Stimulated activated CD4-positive, alpha-beta T cell treated with anti-CD3 and anti-CD28 coated beads, Interleukin-12 subunit alpha, Interleukin-12 subunit beta, amount 100 ng/mL, for 24 hours (primary cell): ENCODE data around the gene PI4K2B.
"Not testable (repeated sequence)": the region's sequence is repeated elsewhere in the genome, so short reads cannot be mapped to it uniquely, and the experiment has no call there.

Experiments used
- DNase-seq, 2 experiments: peaks; one replicate each; pipeline ENCODE4 v3.0.0-alpha.2; 2020; ENCODE audit warnings: low read depth in 2 of 2

The PI4K2B gene

DNA sequence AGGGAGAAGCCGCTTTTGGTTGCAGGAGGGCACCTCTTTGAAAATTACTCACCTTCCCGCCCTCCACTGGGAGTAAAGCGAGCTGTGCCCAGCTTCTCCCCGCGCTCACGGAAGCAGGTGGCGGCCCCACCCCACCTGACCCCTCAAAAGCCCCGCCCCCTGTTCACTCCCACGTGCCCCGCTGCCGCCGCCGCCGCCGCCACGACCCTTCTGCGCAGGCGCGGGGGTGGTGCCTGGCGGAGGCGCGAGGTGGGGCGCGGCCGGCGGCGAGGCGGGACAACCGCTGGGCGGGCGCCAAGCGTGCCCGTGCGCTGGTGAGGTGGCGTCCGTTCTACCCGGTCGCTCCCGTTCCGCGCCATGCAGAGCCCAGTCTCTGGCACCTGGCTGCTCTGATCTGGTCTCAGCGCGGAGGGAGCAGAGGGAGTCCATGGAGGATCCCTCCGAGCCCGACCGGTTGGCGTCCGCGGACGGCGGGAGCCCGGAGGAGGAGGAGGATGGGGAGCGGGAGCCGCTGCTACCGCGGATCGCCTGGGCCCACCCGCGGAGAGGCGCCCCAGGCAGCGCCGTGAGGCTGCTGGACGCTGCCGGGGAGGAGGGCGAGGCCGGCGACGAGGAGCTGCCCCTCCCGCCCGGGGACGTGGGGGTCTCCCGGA lies at the start of gene PI4K2B:
TSS of gene PI4K2B (plus strand) at position 297 of the 653 bp plus-strand sequence. CDS start at position 428, 131 bp downstream.
- DNase-seq = peak; percentile 88 to 92

DNA sequence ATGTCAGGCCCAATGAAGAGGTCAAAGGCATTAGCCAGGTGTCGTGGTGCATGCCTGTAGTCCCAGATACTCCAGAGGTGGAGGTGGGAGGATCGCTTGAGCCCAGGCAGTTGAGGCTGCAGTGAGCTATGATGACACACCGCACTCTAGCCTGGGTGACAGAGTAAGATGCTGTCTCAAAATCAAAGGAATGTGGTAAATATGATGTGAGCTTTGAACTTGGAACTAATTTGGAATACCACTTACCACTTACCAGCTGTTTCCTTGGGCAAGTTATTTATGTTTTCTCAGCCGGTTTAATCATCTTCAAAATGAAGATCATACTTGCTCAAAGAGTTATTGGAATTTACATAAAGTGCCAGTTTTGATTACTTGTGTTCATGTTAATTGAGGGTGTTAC lies 49.8 kb upstream of the PI4K2B start:
- no peak for DNase-seq

DNA sequence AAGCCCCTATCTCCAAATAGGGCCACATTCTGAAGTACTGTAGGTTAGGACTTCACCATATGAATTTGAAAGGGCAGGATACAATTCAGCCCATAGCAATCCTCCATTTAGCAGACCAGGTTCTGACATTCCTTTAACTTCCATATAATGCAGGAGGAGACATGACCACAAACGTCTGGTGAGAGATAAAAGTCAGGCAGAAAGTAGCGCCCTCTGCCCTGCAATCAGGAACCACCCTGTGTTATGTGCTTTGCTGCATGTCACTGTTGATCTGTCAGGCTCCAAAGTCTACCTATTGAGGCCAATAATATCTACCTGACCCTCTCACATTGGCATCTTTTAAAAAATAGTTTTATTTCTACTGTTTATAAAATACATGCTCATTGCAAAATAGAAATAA lies 43.4 kb upstream of the PI4K2B start:
- DNase-seq = no peak

DNA sequence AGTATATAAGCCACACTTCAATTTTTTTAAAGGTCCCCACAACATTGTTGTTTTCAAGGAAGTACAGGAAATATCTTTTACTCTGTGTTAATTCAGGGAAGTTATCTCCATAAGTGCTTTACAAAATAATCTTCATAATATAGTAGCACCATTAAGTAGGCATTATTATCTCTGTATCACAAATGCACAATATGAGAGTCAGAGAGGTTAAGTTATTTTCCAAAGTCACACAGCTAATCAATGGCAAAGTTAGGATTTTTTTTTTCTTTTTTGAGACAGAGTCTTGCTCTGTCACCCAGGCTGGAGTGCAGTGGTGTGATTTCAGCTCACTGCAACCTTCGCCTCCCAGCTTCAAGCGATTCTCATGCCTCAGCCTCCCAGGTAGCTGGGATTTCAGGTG lies 35.1 kb upstream of the PI4K2B start:
- no peak for DNase-seq

DNA sequence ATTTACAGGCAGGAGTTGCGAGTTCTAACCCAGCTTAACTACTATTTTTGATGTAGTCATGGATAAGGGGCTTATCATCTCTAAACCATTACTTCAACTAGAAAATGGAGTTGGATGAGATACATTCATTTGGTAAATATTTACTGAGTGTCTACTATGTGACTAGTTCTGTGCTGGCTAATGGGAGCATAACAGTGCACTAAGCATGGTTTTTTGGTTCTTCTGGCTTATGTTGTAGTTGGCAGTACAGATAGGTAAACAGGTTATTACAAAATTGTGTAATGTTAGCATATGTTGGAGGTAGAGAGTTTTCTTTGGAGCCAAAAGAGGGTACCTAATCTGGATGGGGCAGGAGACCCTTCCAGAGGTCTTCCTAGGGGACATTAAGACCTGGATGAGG lies 25.8 kb upstream of the PI4K2B start:
- DNase-seq = no peak

DNA sequence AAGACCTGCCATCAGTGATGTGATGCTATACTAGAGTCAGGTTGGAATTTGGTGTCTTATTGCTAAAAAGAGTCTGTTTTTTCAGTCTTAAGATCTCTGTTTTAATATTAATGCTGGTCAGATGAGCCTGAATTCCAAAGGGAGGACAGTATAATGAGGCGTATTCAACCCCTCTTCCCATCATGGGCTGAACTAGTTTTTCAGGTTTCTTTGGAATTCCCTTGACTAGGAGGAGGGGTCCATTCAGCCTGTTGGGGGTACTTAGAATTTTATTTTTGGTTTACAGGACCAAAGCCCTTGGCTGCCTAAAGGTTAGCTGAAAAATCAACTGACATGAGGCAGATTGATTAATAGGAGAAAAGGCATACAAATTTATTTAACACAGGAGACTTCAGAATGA lies 24.1 kb upstream of the PI4K2B start:
- no peak for DNase-seq

DNA sequence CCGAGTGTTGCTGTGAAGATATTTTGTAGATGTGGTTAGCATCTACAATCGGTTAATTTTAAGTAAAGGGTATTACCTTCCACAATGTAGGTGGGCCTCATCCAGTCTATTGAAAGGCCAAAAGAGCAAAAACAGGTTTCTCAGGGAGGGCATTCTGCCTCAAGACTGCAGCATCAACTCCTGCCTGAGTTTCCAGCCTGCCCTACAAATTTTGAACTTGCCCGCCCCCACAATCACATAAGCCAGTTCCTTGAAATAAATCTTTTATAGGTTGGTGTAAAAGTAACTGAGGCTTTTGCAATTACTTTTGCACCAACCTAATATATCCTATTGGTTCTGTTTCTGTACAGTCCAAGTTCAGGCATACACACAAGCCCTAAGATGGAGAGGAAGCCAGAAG lies 22.1 kb upstream of the PI4K2B start:
- DNase-seq = no peak

DNA sequence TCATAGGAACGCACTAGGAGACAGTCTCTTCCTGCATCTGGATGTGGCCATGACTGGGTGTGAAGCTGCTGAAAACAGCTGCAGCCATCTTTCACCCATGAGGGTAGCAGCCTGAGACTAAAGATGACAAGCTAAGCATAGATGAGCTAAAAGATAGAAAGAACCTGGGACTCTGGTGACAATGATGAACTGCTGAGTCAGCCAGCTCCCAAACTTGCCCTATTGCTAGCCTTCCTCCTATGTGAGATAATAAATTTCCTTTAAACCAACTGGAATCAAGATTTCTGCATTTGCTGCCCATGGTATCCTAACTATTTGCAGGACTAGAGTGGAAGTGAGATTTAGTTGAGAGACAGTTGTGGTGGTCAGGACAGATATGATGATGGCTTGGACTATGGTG lies 21.0 kb upstream of the PI4K2B start:
- DNase-seq = no peak

DNA sequence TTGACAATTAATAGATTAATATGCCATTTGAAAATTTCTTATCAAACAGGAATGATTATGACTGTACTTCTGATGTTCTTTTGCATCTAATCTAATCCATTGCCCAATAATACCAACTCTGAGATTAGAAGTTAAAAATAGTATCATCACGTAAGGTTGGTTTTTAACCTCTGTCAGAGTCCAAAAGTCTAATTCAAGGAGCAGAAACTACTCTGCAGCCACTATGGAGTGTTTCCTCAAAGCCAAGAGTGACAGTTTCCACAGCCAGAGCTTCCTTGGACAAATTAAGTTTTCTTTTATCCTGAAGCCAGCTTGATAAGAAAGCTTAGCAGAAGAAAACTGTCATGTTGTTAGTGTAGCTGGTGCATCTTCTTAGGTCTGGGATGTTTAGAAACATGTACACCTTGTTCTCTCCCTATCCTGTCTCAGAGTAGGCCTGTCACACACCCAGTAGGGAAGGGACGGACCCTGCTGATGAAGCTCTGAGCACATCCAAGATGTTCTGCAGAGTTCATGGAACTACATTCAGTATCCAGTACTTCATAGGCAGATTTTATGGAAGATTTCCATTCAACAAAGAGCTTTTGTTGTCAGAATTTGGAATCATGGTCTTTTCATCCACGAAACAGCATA lies 20.4 kb upstream of the PI4K2B start:
- DNase-seq = no peak

DNA sequence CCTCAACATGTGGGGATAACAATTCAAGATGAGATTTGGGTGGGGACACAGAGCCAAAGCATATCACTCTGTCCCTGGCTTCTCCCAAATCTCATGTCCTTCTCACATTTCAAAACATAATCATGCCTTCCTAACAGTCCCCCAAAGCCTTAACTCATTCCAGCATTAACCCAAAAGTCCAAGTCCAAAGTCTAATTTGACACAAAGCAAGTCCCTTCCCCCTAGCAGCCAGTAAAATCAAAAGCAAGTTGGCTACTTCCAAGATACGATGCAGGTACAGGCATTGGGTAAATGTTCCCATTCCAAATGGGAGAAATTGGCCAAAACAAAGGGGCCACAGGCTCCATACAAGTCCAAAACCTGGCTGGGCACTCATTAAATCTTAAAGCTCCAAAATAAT lies 19.1 kb upstream of the PI4K2B start:
- DNase-seq = not testable (repeated sequence)

DNA sequence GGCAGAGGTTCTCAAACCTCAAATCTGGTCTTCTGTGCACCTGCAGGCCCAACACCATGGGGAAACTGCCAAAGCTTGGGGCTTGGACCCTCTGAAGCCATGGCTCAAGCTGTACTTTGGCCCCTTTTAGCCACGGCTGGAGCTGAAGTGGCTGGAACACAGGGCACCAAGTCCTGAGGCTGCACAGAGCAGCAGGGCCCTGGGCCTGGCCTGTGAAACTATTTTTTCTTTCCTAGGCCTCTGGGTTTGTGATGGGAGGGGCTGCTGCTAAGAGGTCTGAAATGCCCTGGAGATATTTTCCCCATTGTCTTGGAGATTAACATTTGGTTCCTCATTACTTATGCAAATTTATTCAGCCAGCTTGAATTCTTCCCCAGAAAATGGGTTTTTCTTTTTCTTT lies 18.3 kb upstream of the PI4K2B start:
- DNase-seq = no peak

DNA sequence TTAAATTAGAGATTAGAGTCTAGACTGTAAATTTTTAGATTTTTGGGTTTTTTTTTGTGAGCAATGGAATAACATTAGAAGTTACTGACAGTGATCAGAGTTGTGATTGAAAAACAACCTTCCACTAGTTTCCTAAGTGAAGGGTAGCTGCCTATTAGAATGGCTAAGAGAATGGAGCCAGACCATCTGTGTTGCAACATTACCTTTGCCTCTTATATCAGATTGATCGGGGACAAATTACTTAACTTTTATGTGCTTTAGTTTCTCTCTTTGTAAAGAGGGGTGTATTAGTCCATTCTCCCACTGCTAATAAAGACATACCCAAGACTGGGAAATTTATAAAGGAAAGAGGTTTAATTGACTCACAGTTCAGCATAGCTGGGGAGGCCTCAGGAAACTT lies 12.5 kb upstream of the PI4K2B start:
- DNase-seq = no peak

DNA sequence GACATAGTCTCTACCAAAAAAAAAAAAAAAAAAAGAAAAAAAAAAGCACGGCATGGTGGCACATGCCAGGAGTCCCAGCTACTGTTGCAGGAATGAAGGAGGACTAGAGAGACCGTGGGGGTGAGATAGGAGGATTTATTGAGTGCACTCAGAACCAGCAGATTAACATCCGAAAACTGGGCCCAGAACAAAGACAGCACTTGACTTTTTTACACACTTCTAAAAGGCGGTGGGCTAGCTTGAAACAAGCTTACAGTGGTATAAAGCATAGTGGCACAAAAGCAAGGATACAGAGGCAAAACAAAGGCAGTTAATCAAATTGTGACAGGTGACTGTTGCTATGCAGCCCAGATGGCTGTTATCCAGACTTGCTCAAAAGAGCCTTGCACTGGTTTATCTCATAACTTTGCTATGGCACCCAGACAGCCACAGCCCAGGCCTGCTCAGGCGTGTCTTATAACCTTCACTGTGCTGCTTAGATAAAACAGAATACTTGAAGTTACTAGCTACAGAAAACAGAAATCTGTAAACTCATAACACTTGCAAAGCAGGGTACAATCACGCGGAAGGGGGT lies 9.9 kb upstream of the PI4K2B start:
- DNase-seq = no peak

DNA sequence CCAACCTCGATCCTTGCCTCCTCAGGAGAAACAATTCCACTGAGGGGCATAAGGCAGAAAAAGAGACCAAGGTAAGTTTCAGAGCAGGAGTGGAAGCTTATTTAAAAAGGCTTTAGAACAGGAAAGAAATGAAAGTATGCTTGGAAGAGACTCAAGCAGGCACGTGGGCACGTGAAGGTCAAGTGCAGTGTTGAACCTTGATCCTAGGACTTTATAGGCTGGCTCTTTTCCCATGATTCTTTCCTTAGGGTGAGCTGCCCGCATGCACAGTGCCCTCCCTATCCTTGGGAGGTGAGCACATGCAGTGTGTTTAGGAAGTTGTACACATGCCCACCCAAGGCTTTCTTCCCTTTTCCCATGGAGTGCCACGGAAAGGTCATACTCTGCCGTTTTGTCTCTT lies 4.0 kb upstream of the PI4K2B start:
- DNase-seq = no peak

DNA sequence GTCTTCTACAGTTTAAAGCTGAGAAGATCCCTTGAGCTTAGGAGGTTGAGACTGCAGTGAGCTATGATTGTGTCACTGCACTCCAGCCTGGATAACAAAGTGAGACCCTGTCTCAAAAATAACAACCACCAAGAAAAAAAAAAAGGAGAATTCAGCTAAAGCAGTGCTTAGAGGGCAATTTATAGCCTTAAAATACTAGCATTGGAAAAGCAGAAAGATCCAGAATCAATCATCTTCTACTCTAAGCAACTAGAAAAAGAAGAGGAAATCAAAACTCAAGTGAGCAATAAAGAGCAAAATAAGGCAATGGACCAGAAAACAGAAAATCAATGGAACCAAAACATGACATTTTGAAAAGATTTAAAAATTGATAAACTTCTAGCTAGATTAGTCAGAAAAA lies 639 bp upstream of the PI4K2B start:
- DNase-seq = no peak

DNA sequence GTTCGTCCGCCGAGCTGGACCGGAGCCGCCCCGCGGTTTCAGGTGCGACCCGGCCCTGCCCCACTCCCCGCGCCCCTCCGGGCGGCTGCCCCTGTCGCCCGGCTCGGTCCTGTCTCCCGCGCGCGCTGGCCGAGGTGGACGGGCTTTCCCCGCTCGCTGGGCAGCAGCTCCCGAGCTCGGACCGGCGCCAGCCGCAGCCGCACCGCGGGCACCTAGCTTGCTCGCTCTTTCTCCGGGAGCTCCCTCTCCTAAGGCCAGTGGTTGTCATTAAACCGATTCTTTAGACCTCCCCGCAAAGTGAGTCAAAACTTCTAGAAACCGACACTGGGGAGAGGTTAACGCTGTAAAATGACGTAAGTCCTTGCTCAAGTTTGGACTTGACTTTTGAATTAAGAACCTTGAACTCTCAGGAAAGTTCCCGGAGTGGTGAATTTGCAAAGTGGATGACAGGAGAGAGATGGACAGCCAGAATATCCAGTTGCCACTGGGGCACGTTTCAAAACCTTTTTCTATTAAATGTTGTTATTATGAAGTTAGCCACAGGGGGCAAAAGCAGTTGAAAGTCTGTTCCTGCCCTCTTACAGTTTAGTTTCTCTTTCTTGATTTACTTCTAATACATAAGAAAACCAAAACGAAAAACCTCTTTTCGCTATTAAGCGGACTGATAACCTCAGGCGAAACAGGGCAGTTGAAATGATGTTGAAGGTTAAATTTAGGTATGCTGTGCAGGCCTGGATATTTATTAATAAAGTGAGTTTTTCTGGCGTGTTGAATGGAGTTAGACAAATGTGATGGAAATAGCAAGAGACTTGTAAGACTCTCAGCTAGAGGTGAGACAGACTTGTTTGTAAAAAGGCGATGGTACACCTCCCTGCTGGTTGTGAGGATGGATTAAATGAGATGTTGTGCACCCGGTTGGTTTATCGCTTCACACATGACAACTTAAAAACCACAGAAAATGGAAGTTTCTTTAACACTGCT lies 847 bp downstream of the PI4K2B start:
- peak; percentile 8 to 11 for DNase-seq

DNA sequence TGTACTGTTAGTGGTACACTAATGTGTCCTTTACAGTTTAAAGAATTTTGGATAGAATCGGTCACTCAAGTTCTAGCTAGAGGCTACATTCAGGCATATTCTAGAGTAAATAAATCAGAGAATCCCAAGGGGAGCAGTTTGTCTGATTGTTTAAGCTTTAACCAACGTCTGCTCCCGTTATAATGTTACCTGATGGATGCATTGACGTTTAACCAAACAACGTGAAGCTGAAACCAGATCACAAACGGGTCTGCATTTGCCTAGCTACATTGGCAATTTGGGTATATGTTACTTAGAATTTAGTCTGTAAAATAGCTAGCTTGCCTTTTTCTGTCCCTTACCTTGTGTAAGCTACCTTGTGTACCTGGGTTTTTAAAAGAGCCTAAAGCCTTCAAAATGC lies 1.6 kb downstream of the PI4K2B start:
- DNase-seq = no peak

DNA sequence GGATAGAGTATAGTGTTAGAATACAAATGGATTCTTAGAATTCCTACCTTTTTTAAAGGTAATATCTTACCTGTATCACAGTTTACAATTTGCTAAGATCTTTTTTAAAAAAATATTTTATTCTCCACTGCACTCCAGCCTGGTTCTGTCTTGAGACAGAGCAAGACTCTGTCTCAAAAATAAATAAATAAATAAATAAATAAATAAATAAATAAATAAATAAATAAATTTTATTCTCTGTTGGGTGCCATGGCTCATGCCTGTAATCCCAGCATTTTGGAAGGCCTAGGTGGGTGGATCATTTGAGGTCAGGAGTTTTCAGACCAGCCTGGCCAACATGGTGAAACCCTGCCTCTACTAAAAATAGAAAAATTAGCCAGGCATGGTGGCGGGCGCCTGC lies 2.2 kb downstream of the PI4K2B start:
- not testable (repeated sequence) for DNase-seq

DNA sequence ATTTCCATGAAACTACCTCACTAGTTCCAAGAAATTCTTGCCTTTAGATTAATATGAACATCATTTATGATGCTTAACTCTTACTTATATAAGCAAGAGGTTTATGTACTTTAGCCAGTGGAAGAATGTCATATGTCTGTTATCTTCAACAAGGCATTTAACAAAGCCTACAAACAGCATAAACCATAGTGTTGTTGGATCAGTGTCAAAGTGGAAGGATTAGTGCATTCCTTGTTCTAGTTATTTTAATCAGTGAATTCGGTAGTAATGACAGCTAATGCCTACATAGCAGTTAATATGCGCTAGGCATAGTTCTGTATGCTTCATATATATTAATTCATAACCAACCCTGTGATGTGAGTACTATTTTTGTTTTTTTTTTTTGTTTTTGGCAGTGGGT lies 3.1 kb downstream of the PI4K2B start:
- no peak for DNase-seq

DNA sequence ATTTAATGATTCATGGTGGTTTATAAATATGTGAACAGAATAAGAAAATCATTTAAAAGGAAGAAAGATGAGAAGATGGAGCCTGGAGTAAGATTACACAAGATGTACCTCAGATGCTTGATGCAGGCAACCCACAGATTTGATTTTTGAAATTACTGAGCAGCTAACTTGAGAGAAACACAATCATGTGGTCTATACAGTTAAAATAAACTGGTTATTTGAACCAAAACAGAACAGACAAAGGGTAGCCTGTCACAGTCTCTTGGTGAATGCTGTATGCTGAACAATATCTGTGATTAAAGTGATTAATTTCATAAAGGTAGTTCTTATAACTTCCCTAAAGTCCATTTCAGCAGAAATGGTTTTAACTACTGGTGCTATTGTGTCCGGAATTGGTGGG lies 4.2 kb downstream of the PI4K2B start:
- DNase-seq = no peak

DNA sequence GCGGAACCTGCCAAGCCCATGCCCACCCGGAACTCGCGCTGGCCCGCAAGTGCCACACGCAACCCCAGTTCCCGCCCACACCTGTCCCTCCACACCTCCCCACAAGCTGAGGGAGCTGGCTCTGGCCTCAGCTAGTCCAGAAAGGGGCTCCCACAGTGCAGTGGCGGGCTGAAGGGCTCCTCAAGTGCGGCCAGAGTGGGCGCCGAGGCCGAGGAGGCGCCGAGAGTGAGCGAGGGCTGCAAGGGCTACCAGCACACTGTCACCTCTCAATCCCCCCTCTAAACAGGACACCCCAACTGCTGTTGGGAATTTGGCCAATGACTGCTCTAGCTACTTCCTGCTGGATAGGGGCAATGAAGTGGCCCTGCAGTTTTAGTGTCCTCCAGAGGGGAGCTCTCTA lies 5.7 kb downstream of the PI4K2B start:
- not testable (repeated sequence) for DNase-seq

DNA sequence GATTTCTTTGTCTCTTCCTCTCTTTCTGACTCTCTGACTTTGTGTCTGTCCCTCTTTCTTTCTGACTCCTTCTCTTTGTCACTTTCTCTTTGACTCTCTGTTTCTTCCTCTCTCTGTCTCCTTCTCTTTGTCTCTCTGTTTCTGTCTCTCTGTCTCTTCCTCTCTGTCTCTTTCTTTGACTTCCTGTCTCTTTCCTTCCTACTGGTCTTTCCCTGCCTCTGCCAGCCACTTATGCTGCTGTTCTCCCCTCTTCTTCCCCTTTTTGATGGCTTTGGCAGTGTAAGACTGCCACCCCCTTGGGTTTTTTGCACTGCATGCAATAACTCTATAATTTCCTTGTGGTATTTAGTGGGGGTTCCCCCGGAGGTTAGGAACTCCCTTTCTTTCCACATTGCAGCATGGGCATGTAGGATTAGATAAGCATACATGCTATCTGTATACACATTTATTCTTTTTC lies 6.9 kb downstream of the PI4K2B start:
- not testable (repeated sequence) for DNase-seq
